ENCODE data around the gene HBP1. TPM values are rescaled to one million over a fixed set of nuclear protein-coding genes. Genes with fewer than 3 reads are reported as not detected.

Gene HBP1
- total RNA-seq, 1 experiment from 2014 or later = 31.0 TPM

GRCh38 chr7:107248551-107249316 lies 79.9 kb downstream of the HBP1 start:
- no peak for ATAC-seq
- no peak for DNase-seq (ENCODE audit: low spot score)
- Mint-ChIP-seq H3K27ac (no peak overlapping the region), H3K4me1 (peaks cover 5% of the 10 kb centered on the region; the same call in 1 of the 2 replicates), H3K27me3 (ENCODE audit: low read depth) (no peaks in the 10 kb centered on the region), H3K36me3 (peaks cover 28% of the 10 kb centered on the region), H3K9me3 (peaks cover 21% of the 10 kb centered on the region), H3K4me3 (no peak overlapping the region)
- CTCF ChIA-PET = no interaction called here
- POLR2A ChIA-PET = no interaction called here
- TF ChIP-seq PRDM15 (CRISPR knock-in tag; IDR thresholded peaks at IDR 0.05) (no peak), TP53 (CRISPR knock-in tag; IDR thresholded peaks at IDR 0.05) (no peak), GABPB1 (CRISPR knock-in tag; IDR thresholded peaks at IDR 0.05) (no peak), CBFB (CRISPR knock-in tag; IDR thresholded peaks at IDR 0.05; ENCODE audit: low read depth) (no peak), TCF7 (CRISPR knock-in tag; IDR thresholded peaks at IDR 0.05; ENCODE audit: low read depth) (no peak)

DNA sequence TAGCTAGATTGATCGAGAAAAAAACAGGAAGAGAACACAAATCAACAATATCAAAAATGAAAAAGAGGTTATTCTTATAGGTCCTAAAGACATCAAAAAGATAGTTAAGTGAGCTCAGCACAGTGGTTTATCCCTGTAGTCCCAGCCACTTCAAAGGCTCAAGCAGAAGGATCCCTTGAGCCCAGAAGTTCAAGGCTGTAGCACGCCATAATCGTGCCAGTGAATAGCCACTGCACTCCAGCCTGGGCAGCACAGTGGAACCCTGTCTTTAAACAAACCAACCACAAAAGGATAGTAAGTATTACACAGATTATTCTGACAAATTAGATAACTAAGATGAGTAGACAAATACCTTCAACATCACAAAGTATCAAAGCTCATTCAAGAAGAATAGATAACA lies 83.2 kb downstream of the HBP1 start:
- POLR2A ChIA-PET = no interaction called here
- H3K9me3 Mint-ChIP-seq = peaks cover 2% of the 10 kb centered on the region; the same call in 1 of the 2 replicates
- DNase-seq (ENCODE audit: low spot score) (no peak), ATAC-seq (no peak)
- H3K36me3 Mint-ChIP-seq = peaks cover 2% of the 10 kb centered on the region
- TF ChIP-seq, protein P1, sequence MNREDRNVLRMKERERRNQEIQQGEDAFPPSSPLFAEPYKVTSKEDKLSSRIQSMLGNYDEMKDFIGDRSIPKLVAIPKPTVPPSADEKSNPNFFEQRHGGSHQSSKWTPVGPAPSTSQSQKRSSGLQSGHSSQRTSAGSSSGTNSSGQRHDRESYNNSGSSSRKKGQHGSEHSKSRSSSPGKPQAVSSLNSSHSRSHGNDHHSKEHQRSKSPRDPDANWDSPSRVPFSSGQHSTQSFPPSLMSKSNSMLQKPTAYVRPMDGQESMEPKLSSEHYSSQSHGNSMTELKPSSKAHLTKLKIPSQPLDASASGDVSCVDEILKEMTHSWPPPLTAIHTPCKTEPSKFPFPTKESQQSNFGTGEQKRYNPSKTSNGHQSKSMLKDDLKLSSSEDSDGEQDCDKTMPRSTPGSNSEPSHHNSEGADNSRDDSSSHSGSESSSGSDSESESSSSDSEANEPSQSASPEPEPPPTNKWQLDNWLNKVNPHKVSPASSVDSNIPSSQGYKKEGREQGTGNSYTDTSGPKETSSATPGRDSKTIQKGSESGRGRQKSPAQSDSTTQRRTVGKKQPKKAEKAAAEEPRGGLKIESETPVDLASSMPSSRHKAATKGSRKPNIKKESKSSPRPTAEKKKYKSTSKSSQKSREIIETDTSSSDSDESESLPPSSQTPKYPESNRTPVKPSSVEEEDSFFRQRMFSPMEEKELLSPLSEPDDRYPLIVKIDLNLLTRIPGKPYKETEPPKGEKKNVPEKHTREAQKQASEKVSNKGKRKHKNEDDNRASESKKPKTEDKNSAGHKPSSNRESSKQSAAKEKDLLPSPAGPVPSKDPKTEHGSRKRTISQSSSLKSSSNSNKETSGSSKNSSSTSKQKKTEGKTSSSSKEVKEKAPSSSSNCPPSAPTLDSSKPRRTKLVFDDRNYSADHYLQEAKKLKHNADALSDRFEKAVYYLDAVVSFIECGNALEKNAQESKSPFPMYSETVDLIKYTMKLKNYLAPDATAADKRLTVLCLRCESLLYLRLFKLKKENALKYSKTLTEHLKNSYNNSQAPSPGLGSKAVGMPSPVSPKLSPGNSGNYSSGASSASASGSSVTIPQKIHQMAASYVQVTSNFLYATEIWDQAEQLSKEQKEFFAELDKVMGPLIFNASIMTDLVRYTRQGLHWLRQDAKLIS (CRISPR knock-in tag; IDR thresholded peaks at IDR 0.05; ENCODE audit: borderline replicate concordance) = no peak
- TF ChIP-seq MXD4 (CRISPR knock-in tag; IDR thresholded peaks at IDR 0.05; ENCODE audit: borderline replicate concordance) = no peak
- TF ChIP-seq ATF2 (CRISPR knock-in tag; IDR thresholded peaks at IDR 0.05; ENCODE audit: borderline replicate concordance, low read depth) = no peak
- TF ChIP-seq, protein P2, sequence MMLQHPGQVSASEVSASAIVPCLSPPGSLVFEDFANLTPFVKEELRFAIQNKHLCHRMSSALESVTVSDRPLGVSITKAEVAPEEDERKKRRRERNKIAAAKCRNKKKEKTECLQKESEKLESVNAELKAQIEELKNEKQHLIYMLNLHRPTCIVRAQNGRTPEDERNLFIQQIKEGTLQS (CRISPR knock-in tag; conservative IDR thresholded peaks at IDR 0.05) = no peak
- TF ChIP-seq PREB (CRISPR knock-in tag; IDR thresholded peaks at IDR 0.05; ENCODE audit: borderline replicate concordance) = no peak
- no peak for TF ChIP-seq TEAD1 (CRISPR knock-in tag; IDR thresholded peaks at IDR 0.05)
- no peak for TF ChIP-seq HMGXB4 (CRISPR knock-in tag; IDR thresholded peaks at IDR 0.05)
- no peak for TF ChIP-seq SOX15 (CRISPR knock-in tag; IDR thresholded peaks at IDR 0.05)
- TF ChIP-seq CBFB (CRISPR knock-in tag; IDR thresholded peaks at IDR 0.05; ENCODE audit: low read depth) = no peak
- TF ChIP-seq, protein P3, sequence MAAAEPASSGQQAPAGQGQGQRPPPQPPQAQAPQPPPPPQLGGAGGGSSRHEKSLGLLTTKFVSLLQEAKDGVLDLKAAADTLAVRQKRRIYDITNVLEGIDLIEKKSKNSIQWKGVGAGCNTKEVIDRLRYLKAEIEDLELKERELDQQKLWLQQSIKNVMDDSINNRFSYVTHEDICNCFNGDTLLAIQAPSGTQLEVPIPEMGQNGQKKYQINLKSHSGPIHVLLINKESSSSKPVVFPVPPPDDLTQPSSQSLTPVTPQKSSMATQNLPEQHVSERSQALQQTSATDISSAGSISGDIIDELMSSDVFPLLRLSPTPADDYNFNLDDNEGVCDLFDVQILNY (CRISPR knock-in tag; IDR thresholded peaks at IDR 0.05) = no peak
- TF ChIP-seq OVOL2 (CRISPR knock-in tag; IDR thresholded peaks at IDR 0.05; ENCODE audit: borderline replicate concordance) = no peak
- no peak for TF ChIP-seq NFE2L1 (CRISPR knock-in tag; IDR thresholded peaks at IDR 0.05)
- CTCF ChIA-PET = no interaction called here
- peaks cover 5% of the 10 kb centered on the region; the same call in 1 of the 2 replicates for H3K4me1 Mint-ChIP-seq
- no peak overlapping the region for H3K4me3 Mint-ChIP-seq
- no peaks in the 10 kb centered on the region for H3K27me3 Mint-ChIP-seq (ENCODE audit: low read depth)
- no peak overlapping the region for H3K27ac Mint-ChIP-seq
